Measurements from ENCODE around the gene DUS1L.

DUS1L gene

DNA sequence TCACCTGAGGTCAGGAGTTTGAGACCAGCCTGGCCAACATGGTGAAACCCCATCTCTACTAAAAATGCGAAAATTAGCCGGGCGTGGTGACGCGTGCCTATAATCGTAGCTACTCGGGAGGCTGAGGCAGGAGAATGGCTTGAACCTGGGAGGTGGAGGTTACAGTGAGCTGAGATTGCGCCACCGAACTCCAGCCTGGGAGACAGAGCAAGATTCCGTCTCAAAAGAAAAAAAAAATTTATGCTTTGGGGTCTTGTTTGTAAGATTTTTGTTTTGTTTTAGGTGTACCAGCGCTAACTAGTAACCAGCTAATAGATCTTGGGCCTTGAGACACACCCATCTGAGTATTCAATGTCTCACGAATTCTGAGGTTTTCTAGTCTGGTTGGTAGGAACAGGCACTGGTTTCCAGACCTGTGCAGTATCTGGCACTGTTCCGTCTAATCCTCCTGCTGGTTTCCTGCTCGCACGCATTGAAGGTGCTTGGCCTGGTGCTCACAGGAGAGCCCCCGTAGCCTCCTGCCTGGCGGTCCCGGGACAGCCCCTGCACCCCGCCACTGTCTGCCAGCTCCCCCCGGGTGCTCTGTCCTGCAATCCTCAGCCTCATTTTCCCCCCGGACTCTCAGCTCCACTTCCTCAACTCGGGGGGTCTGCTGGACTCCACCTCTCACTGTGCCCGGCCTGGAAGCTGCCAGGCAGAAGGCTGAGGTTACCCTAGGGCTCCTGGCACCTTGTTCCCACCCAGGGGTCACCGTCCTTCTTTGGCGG, 10.6 kb upstream of the DUS1L start:
- no peak for DNase-seq

GRCh38 chr17:82073446-82073845, 7.8 kb upstream of the DUS1L start:
- no peak for DNase-seq

GRCh38 chr17:82072827-82073226, 7.2 kb upstream of the DUS1L start:
- no peak for DNase-seq

- no peak for DNase-seq
Measured at GRCh38 chr17:82070611-82071010, 5.0 kb upstream of the DUS1L start.

GRCh38 chr17:82065193-82065637, 389 bp downstream of the DUS1L start:
- DNase-seq = no peak

DNA sequence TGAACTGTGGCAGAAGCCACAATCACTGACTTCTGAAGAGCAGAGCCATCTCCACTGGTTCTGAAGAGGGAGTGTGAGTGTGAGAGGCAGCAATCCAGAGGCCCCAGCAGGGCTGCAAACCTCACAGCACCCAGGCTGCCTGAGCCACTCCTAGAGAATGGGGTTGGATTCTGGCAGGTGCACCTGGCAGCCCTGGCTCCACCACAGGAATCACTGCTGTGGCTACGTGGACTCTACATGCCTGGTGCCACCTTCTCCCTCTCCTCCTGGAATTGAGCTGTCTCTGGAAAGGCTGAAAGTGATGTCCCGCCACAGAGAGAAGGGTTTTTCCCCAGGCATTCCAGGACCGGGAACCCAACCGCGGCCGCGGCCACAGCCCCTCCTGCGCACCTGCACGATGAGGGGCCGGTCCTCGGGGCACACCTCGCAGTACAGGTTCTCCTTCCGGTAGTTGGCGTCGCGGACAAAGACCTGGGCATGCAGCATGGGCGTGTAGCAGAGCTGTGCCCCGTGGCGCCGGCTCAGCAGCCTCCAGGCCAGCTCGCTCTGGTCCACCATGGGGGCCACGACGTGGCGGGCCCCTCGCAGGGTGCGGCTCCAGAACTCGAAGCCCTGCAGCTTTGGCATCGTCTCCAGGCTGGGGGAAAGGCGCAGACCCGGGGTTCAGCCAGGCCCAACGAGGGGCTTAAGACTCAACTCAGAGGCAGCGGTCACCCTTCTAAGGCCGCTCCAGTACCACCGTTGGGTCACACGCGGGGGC, 991 bp downstream of the DUS1L start:
- DNase-seq = no peak

- no peak for DNase-seq
Measured at GRCh38 chr17:82063424-82064415, 1.9 kb downstream of the DUS1L start.

- no peak for DNase-seq
Measured at GRCh38 chr17:82062984-82063368, 2.6 kb downstream of the DUS1L start.

- DNase-seq = no peak
Measured at GRCh38 chr17:82062076-82062983, 3.3 kb downstream of the DUS1L start.

DNA sequence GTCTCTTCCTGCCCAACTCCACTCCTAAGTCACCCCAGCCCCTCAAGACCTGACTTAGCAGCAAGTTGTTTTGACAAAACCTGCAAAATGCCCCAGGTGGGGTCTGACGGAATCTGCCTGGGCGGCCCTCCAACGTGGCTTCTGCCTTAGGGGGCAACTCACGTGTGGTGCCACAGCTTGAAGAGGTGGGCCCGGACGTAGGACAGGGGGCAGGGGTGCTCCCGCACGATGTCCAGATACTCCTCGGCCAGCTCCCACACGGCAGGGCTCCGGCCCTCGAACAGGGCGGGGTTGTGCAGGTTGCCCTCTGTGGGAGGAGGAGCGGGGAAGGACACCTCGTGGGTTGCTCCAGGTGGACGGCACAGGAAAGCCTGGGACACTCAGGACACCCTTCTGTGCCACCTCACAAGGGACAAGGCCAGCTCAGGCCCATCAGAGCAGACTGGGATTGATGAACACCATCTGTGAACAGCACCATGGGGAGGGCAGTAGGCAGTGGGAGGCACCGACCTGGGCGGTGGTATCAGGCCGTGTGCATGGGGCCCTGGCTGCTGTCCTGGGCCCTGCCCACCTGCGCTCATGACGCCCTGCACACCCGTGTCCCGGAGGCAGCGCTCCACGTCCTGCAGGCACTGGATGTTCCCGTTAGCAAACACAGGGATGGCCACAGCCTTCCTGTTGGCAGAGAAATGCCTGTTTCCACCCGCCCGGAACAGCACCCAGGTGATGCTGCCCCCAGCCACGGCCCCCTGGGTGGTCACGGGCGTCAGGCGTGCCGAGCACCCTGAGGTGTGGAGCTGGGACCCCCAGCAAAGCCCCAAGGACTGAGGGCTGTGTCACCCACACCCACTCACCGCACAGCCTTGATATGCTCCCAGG, 4.3 kb downstream of the DUS1L start:
- DNase-seq = no peak

GRCh38 chr17:82060614-82061013, 5.0 kb downstream of the DUS1L start:
- DNase-seq = no peak

DNA sequence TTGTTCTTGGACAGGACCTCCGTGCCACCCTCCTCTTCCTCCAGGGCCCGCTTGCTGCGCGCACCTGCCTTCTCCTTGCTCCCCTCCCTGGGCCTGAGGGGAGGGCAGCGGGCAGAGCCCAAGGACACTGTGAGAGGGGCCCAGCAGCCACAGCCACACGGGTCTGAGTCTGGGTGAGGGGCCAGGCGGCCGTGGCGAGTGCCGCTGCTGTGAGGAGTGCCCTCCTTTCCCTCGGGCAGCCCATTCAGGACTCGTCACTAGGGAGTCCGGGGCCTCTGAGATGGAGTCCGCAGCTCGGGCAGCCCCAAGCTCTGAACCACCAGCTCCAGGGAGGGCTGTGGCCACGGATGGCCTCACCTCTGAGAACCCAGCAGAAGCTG, 5.6 kb downstream of the DUS1L start:
- no peak for DNase-seq

DNA sequence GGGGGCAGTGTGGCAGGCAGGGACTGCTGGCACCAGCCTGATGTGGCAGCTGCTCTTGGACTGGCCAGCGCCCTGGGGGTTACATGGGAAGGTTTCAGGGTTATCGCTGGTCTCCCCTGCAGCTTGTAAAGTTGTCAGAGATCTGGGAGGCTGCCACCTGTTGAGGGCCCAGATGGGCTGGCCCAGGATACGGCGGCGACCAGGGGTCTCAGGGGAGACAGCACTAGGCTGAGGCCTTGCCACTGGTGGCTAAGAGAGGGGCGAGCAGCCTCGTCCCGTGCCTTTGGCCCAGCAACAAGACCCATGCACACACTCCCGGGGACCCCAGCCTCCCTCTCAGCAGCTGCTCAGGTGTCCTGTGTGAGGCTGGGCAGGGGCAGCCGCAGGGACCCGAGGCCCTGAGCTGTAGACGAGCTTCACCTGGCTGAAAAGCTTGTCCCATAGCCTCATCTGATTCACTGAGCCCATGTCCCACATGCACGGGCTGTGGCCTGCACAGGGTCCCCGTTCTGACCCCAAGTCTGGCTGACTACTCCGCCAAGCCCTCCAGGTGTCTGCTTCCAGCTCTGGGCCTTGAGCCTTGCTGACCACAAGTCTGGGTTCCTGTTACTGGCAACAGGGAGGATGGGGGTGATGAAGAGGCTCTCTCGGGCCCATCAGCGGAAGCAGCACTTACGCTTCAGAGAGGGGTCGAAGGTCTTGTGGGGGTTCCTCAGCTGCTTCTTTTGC, 6.2 kb downstream of the DUS1L start:
- DNase-seq = no peak

GRCh38 chr17:82058855-82059249, 6.8 kb downstream of the DUS1L start:
- DNase-seq = no peak

- DNase-seq = no peak
Measured at GRCh38 chr17:82058230-82058854, 7.3 kb downstream of the DUS1L start.

DNA sequence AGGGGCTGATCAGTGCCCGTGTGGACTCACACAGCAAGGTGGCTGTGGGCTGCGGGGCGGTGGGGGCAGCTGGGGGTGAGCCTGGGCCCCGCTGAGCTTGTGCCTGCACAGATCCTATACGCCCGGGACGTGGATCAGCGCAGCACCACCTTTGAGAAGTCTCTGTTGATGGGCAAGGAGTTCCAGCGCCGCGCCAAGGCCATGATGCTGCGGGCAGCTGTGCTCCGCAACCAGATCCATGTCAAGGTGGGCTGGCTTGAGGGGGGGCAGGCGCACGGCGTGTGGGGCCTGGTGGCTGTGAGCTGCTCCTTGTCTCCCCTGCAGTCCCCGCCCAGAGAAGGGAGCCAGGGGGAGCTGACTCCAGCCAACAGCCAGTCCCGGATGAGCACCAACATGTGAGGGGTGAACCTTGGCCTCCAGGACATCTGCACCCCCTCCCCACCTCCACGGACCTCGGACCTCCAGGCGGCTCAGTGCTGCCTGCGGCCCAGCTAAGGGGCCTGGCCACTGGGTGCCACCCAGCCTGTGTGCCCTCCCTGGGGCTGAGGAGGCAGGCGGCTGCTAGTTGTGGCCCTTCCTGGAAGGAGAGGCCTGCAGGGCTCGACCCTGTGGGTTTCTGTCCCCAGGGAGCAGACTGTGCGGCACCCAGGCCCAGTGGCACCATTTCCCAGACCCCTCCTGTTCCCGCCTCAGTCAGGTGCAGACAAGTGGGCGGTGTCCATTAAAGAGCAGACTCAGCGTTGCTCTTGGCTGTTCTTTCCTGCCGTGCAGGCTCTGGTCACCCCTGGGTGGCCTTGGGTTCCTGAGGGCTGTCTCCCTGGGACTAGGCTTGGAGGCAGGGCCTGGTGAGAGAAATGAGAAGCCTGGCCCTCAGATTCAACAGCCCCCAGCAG, 8.6 kb downstream of the DUS1L start:
- DNase-seq = no peak

GRCh38 chr17:82055965-82056728, 9.5 kb downstream of the DUS1L start:
- no peak for DNase-seq
